SH-SY5Y (cell line): ENCODE results near the gene ZNF19.

Experiments
- GATA2 ChIP-seq: IDR thresholded peaks from 2 replicates; pipeline ENCODE4 v1.6.1; 2011; ENCODE audit warnings: mild to moderate bottlenecking, low read depth, low read length
- GATA3 ChIP-seq: IDR thresholded peaks from 2 replicates; pipeline ENCODE4 v1.6.1; 2011; ENCODE audit warnings: low read depth, mild to moderate bottlenecking, low read length, moderate library complexity

Gene ZNF19

GRCh38 chr16:71499775-71500364 is 10.7 kb upstream of the ZNF19 start:
- TF ChIP-seq GATA3 (no peak), GATA2 (no peak)

- TF ChIP-seq GATA3 (no peak), GATA2 (no peak)
These were observed 8.9 kb upstream of the ZNF19 start for GRCh38 chr16:71498031-71498430.

GRCh38 chr16:71493213-71493612 is 4.1 kb upstream of the ZNF19 start:
- no peak for TF ChIP-seq GATA2
- TF ChIP-seq GATA3: no peak

- TF ChIP-seq GATA2 (no peak), GATA3 (no peak)
These were observed 3.7 kb upstream of the ZNF19 start for GRCh38 chr16:71492786-71493185.

GRCh38 chr16:71491054-71491453 is 1.9 kb upstream of the ZNF19 start:
- TF ChIP-seq GATA3: no peak
- no peak for TF ChIP-seq GATA2

GRCh38 chr16:71490361-71490760 is 1.2 kb upstream of the ZNF19 start:
- TF ChIP-seq GATA3 (no peak), GATA2 (no peak)

- TF ChIP-seq GATA2 (no peak), GATA3 (no peak)
These were observed 4.9 kb downstream of the ZNF19 start for GRCh38 chr16:71484006-71484893.

- TF ChIP-seq GATA3: no peak
- TF ChIP-seq GATA2: no peak
These were observed 6.6 kb downstream of the ZNF19 start for GRCh38 chr16:71482569-71482968.

- no peak for TF ChIP-seq GATA2
- TF ChIP-seq GATA3: no peak
These were observed 8.2 kb downstream of the ZNF19 start for GRCh38 chr16:71480956-71481355.

- TF ChIP-seq GATA3: no peak
- TF ChIP-seq GATA2: no peak
These were observed 9.7 kb downstream of the ZNF19 start for GRCh38 chr16:71479420-71479819.

- TF ChIP-seq GATA3 (no peak), GATA2 (no peak)
These were observed 12.5 kb downstream of the ZNF19 start for GRCh38 chr16:71476457-71477124.

- TF ChIP-seq GATA2 (no peak), GATA3 (no peak)
These were observed 14.3 kb downstream of the ZNF19 start for GRCh38 chr16:71474864-71475263.

GRCh38 chr16:71473891-71474290 is 15.2 kb downstream of the ZNF19 start:
- no peak for TF ChIP-seq GATA3
- TF ChIP-seq GATA2: no peak

- TF ChIP-seq GATA2 (no peak), GATA3 (no peak)
These were observed 16.2 kb downstream of the ZNF19 start for GRCh38 chr16:71472931-71473330.
